ENCODE measurements around the gene MLF2. TPM values are rescaled to one million over a fixed set of nuclear protein-coding genes. Genes with fewer than 3 reads are reported as not detected.
"Not testable (repeated sequence)": the region's sequence is repeated elsewhere in the genome, so short reads cannot be mapped to it uniquely, and the experiment has no call there.

Gene MLF2
- total RNA-seq, 1 donor from 2014 or later = 94.4 TPM

DNA sequence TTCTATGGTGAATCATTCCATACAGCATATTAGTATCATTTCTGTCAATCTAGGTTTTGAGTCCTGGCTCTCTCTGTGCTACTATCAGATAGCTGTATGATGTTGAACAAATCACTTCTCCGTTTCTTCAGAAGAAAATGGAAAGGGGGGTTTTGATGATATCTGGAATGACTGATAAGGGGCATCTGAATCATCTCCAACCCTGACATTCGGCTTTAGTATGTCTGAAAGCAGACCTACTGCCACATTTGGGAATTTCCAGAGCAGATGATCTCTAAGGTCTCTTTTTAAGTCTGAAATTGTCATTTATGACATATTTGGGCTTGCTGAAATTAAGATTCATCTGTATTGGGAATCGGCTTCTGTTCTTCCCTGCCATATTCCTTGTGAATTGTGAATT is 10.1 kb downstream of the MLF2 start:
- intact Hi-C loops (cut with micrococcal nuclease) = no loop called here

DNA sequence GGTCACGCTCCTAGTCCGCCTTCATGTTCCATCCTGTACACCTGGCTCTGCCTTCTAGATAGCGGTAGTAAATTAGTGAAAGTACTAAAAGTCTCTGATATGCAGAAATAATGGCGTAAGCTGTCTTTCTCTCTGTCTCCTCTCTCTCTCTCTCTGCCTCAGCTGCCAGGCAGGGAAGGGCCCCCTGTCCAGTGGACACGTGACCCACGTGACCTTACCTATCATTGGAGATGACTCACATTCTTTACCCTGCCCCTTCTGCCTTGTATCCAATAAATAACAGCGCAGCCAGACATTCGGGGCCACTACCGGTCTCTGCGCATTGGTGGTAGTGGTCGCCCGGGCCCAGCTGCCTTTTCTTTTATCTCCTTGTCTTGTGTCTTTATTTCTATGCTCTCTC is 10.9 kb downstream of the MLF2 start:
- intact Hi-C loops (cut with micrococcal nuclease) = not testable (repeated sequence)

DNA sequence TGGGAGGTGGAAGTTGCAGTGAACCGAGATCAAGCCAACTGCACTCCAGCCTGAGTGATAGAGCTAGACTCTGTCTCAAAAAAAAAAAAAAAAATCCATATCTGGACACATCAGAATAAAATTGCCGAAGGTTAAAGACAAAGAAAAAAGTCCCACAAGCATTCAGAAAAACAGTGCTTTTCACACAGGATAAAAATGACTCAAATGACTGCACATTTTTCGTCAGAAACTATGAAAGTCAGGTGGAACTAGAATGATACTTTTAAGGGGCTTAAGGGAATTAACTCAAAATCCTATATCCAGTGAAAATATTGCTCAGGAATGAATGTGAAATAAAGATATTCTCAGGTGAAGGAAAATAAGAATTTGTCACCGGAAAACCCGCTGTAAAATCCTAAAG is 16.2 kb downstream of the MLF2 start:
- intact Hi-C loops (cut with micrococcal nuclease) = no loop called here

DNA sequence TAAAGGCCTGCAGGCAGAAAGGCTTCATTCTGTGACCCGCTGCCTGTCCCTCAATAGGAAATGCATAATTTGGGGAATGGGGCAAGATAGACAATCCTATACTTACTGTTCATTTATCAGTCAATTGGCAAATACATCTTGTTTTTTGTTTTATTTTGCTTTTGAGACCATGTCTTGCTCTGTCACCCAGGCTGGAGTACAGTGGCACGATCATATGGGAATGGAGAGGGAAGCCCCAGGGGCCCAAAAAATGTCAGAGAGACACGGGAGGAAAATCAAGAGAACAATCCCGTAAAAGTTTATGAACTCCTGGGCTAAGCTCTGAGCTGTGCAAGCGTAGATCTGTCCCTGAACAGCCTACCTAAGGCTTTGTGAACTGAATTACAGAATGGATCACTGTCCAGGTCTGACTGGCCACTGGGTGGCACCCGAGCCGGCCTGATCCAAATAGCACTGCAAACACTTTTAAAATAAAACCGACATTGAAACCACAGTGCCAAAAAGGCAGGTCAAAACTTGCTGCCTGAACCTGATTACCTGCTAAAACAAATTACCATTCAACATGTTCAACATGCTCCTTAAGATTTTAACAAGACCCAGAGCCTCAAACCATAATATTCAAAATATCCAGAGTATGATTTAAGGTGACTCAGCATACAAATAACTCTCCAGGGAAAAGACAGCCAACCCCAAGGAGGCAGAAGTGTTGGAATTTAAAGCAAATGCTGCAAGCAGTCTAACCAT is 17.3 kb downstream of the MLF2 start:
- intact Hi-C loops (cut with micrococcal nuclease) = no loop called here

DNA sequence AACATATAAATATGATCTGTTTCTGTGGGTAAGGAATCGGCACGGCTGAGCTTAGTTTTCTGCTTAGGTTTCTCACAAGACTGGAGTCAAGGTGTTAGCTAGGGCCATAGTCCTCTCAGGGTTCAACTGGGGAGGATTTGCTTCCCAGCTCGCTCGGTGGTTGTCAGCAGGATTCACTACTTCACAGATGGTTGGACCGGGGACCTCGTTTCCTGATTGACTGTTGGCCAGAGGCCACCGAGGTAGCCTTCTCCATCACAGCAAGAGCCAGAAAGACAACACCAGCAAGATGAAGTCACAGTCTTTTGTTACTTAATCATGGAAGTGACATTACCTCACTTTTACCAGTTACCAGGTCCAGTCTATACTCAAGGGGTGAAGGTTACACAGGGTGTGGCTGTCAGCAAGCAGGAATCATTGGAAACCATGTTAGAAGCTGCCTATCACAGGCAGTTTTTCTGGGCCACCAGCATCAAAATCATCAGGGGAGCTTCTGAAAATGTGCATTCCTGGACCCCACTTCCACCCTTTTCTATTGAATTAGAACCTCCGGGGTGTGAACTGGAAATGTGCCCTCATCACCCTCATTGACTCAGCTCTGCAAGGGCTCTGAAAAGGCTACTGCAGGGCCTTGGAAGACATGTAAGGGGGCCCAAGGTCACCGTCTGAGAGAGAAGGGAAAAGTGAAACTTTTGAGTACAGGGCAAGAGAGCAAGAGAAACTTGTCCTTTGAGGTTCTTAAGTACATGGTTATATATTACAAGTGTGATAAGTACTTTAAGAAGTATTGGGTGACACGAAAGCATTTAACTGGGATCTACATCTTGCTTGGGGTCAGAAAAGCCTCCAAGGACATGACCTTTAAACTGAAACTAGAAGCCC is 18.2 kb downstream of the MLF2 start:
- intact Hi-C loops (cut with micrococcal nuclease) = no loop called here

DNA sequence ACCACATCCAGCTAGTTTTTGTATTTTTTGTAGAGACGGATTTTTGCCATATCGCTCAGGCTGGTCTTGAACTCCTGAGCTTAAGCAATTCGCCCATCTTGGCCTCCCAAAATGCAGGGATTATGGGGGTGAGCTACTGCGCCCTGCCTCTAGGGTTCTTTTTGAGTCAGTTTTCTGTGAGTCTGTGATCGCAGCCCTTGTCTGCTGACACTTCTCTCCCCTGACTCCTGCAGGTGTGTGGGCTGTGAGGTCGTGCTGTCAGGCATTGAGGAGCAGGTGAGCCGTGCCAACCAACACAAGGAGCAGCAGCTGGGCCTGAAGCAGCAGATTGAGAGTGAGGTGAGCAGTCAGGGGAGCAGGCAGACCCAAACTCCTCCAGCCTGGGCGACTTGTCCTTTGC is 22.8 kb downstream of the MLF2 start:
- intact Hi-C loops (cut with micrococcal nuclease) = no loop called here

DNA sequence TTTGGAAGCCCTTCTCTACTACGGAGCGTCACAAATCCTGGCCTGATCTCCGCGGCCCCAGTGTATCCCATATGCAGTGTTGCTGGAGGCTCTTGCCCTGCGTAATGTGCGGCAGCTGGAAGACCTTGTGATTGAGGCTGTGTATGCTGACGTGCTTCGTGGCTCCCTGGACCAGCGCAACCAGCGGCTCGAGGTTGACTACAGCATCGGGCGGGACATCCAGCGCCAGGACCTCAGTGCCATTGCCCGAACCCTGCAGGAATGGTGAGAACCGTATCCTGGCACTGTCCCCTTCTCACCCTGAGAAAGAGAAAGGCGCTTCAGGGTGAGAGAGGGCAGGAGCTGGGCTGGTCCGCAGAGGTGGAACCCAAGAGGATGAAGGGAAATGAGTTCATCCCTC is 23.8 kb downstream of the MLF2 start:
- intact Hi-C loops (cut with micrococcal nuclease) = no loop called here

DNA sequence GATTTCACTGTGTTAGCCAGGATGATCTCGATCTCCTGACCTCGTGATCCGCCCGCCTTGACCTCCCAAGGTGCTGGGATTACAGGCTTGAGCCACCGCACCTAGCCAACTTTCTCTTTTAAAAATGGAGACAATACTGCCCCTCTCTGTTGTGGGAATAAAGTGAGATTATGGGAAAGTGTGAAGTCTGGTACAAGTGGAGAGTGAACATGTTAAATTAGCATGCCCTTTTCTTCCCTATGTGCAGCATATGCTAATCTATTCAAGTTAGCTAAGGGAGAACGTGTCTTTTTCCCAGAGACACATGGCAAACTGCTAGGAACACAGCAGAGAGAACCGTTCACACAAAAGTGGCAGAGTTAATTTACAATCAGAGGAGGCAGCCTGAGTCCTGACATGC is 27.6 kb downstream of the MLF2 start:
- intact Hi-C loops (cut with micrococcal nuclease) = loop anchor here (2.0 kb wide), 1 partner anchor 63 kb away; the partner anchor contains the start of gene CD4

DNA sequence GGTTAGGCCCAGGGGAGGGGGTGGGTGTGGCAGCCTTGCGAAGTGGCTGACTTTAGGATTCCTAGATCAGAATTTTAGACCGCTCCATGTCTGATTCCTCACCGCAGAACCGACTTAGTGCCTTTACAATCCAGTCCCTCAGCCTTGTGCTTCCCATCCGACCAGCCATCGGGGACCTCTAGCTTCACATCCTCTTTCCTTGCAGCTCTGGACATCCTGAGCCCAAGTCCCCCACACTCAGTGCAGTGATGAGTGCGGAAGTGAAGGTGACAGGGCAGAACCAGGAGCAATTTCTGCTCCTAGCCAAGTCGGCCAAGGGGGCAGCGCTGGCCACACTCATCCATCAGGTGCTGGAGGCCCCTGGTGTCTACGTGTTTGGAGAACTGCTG is 28.5 kb downstream of the MLF2 start:
- intact Hi-C loops (cut with micrococcal nuclease) = loop anchor here (1.0 to 2.0 kb wide), 5 partner anchors 29 to 128 kb away; partner anchors contain the start of genes CD4, ING4, MLF2 and USP5

DNA sequence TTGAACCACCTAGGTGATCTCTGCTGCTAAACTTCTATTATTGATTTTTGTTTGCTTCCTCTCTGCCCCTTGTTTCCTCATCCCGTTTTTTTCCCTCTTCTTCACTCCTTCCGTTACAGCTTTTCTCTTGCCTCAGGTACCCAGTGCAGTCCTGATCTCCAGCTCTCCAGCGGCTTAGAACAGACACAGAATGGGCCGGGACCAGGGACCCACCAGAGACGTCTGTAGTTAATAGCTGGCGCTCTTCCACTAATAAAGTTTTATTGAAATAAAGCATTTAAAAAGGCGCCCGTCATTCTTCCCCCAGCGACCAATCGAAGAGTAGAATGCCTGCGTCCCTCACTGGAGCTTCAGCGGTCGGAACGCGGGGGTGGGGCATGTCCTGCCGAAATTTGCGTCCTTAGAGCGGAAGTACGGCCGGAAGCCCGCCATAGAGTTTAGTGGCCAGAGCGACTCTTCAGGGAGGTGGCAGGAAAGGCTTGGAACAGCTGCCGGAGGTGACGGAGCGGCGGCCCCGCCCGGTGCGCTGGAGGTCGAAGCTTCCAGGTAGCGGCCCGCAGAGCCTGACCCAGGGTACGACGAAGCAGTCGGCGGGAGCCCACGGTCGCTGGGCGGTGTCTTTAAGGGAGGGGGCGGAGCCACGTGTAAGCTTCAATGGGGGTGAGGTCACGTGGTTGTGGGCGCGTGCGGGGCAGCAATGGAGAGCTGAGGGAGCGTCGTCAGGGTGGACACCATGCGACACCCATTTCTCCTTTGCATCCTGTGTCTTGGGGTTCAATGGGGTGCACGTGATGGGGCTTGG is 29.1 kb downstream of the MLF2 start, which contains the start of gene COPS7A:
Gene COPS7A (plus strand): TSS at position 440 of the 802 bp plus-strand sequence. CDS start 611 bp downstream, outside the sequence.
- intact Hi-C loops (cut with micrococcal nuclease) = loop anchor here (1.0 to 2.0 kb wide), 5 partner anchors 29 to 128 kb away; partner anchors contain the start of genes CD4, ING4, MLF2 and USP5

DNA sequence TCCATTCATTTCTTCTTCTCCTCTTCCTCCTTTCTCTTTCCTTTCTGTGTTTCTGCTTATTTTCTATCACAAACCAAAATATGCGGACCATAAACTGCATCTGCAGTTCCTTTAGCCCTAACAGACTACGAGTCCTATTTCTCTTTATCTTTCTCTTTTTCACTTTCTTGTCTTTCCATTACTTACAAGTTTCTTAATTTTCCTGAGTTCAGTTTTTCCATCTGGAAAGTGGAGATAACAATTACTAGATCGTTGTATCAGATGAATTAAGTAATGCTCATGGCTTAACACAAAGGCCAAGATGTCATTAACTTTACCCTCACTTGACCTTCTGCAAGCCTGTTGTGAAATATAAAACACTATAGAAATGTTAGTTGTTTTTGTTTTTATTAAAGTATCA is 30.1 kb downstream of the MLF2 start:
- intact Hi-C loops (cut with micrococcal nuclease) = no loop called here

DNA sequence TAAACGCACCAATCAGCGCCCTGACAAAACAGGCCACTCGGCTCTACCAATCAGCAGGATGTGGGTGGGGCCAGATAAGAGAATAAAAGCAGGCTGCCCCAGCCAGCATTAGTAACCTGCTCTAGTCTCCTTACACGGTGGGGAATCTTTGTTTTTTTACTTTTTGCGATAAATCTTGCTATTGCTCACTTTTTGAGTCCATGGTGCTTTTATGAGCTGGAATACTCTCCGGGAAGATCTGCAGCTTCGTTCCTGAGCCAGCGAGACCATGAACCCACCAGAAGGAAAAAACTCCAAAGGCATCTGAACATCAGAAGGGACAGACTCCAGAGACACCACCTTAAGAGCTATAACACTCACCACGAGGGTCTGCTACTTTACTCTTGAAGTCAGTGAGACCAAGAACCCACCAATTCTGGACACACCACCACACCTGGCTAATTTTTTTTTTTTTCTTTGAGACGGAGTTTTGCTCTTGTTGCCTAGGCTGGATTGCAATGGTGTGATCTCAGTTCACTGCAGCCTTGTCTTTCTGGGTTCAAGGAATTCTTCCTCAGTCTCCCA is 36.0 kb downstream of the MLF2 start:
- intact Hi-C loops (cut with micrococcal nuclease) = no loop called here

DNA sequence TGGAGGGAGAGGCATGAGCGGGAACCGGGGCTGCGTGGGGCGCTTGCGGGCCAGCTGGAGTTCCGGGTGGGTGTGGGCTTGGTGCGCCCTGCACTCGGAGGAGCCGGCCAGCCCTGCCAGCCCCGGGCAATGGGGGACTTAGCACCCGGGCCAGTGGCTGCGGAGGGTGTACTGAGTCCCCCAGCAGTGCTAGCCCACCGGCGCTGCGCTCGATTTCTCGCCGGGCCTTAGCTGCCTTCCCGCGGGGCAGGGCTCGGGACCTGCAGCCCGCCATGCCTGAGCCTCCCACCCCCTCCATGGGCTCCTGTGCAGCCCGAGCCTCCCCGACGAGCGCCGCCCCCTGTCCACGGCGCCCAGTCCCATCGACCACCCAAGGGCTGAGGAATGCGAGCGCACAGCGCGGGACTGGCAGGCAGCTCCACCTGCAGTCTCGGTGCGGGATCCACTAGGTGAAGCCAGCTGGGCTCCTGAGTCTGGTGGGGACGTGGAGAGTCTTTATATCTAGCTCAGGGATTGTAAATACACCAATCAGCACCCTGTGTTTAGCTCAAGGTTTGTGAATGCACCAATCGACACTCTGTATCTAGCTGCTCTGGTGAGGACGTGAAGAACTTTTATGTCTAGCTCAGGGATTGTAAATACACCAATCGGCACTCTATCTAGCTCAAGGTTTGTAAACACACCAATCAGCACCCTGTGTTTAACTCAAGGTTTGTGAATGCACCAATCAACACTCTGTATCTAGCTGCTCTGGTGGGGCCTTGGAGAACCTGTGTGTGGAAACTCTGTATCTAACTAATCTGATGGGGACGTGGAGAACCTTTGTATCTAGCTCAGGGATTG is 36.7 kb downstream of the MLF2 start:
- intact Hi-C loops (cut with micrococcal nuclease) = not testable (repeated sequence)

DNA sequence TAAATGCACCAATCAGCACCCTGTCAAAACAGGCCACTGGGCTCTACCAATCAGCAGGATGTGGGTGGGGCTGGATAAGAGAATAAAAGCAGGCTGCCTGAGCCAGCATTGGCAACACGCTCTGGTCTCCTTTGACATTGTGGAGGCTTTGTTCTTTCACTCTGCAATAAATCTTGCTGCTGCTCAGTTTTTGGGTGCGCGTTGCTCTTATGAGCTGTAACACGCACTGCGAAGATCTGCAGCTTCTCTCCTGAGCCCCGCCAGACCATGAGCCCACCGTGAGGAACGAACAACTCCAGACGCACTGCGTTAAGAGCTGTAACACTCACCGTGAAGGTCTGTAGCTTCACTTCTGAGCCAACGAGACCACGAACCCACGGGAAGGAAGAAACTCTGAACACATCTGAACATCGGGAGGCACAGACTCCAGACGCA is 44.0 kb downstream of the MLF2 start:
- intact Hi-C loops (cut with micrococcal nuclease) = no loop called here

DNA sequence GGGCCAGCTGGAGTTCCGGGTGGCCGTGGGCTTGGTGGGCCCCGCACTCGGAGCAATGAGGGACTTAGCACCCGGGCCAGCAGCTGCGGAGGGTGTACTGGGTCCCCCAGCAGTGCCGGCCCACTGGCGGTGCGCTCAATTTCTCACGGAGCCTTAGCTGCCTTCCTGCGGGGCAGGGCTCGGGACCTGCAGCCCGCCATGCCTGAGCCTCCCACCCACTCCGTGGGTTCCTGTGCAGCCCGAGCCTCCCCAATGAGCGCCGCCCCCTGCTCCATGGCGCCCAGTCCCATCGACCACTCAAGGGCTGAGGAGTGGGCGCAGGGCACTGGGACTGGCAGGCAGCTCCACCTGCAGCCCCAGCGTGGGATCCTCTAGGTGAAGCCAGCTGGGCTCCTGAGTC is 44.6 kb downstream of the MLF2 start:
- intact Hi-C loops (cut with micrococcal nuclease) = not testable (repeated sequence)

DNA sequence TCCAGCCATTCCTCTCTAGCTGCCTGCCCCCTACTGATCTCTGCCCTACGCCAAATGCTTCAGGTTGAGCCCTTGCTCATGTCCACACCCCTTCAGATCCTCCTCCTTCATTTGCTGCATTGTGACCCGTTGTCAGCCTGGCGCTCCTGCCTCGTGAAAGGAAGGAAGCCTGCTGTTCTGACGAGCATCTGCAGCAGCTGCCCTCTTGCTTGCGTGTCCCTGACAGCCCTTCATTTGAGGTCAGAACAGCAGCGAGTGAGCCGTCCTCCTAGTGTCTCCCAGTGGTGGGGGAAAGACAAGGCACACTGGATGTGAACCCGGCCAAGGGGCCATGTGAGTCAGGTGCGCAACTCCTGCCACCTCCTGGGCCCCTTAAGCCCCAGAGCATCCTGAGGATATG is 49.3 kb downstream of the MLF2 start:
- intact Hi-C loops (cut with micrococcal nuclease) = loop anchor here (5.0 kb wide), 1 partner anchor 89 kb away; no protein-coding TSS in a partner anchor

DNA sequence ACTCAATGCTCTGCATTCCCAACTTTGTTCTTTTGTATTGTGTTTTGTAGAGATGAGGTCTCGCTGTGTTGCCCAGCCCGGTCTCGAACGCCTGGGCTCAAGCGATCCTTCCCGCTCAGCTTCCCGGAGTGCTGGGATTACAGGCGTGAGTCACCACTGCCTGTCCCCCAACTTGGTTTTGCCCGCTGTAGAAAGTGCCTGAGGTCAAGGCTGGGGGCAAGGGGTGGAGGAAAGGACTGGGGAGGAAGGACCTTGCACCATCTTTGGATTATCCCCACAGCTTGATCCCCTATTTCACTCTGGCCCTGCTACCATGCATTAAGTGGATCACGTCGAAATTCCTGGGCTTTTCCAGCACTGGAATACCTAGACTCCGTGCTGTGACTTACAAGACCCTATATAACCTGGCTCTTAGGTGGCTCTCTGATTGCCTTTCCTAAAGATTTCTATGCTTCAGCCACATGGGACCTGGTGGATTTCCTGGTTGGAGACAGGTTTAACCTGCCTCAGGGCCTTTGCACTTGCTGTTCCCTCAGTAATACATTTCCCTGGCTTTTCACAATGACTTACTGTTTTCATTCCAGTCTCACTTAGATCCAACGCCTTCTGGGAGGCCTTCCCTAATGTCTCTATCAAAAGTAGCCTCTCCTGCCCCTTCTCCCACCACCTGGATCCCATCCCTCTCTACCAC is 51.7 kb downstream of the MLF2 start:
- intact Hi-C loops (cut with micrococcal nuclease) = loop anchor here (5.0 kb wide), 1 partner anchor 91 kb away; no protein-coding TSS in a partner anchor

DNA sequence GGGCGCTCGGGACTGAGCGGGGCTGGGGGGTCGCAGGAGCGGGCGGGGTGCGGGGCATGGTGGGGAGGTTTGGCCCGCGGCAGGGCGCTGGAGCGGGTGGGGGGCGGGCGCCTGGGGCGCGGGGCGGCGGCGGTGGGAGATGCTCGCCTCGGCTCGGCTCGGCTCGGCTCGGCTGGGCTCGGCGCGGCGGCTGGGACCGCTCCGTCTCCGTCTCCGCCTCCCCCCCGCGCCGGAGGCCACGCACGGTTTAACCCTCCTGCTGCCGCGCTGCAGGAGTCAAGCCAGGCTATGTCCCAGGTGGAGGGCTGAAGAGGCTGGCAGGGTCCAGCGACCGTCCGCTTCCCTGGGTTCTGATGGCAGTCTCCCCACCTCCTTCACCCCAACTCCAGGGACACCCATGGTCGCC is 52.3 kb downstream of the MLF2 start, which contains the start of gene PIANP:
Gene PIANP (minus strand): TSS at position 170 of the 406 bp plus-strand sequence. CDS start 2,754 bp downstream, outside the sequence.
- intact Hi-C loops (cut with micrococcal nuclease) = loop anchor here (1.0 to 5.0 kb wide), 2 partner anchors 11 to 92 kb away; partner anchors contain the start of gene ZNF384
